ENCODE measurements around the gene KLC1.
"Not testable (repeated sequence)": the region's sequence is repeated elsewhere in the genome, so short reads cannot be mapped to it uniquely, and the experiment has no call there.

DNA sequence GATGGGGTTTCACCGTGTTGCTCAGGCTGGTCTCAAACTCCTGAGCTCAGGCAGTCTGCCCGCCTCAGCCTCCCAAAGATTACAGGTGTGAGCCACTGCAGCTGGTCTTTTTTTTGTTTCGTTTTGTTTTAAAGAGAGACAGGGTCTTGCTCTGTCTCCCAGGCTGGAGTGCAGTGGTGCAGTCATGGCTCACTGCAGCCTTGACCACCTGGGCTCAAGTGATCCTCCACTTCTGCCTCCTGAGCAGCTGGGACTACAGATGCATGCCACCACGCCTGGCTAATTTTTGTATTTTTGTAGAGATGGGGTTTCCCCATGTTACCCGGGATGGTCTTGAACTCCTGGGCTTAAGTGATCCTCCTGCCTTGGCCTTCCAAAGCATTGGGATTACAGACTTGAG lies 62.6 kb downstream of the KLC1 start:
- TF ChIP-seq, protein P1, sequence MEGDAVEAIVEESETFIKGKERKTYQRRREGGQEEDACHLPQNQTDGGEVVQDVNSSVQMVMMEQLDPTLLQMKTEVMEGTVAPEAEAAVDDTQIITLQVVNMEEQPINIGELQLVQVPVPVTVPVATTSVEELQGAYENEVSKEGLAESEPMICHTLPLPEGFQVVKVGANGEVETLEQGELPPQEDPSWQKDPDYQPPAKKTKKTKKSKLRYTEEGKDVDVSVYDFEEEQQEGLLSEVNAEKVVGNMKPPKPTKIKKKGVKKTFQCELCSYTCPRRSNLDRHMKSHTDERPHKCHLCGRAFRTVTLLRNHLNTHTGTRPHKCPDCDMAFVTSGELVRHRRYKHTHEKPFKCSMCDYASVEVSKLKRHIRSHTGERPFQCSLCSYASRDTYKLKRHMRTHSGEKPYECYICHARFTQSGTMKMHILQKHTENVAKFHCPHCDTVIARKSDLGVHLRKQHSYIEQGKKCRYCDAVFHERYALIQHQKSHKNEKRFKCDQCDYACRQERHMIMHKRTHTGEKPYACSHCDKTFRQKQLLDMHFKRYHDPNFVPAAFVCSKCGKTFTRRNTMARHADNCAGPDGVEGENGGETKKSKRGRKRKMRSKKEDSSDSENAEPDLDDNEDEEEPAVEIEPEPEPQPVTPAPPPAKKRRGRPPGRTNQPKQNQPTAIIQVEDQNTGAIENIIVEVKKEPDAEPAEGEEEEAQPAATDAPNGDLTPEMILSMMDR (IDR thresholded peaks at IDR 0.05): not testable (repeated sequence)
- not testable (repeated sequence) for TF ChIP-seq POLR2AphosphoS5, EP300, POLR2A (IDR thresholded peaks at IDR 0.05)
